GM23338 (cell line): ENCODE data around the gene HLA-DMA. TPM values are rescaled to one million over a fixed set of nuclear protein-coding genes. Genes with fewer than 3 reads are reported as not detected.

Source experiments
- ATAC-seq: fragments of 200-7000 bp; cut with Tn5 transposase; 3 replicates; pipeline ENCODE4 v1.9.1; 2020
- DNase-seq: peaks from one replicate; pipeline ENCODE4 v3.0.0-alpha.2; 2015; ENCODE audit warnings: low spot score
- H2AFZ ChIP-seq: fragments of 200-600 bp; sonication (generic); 2 replicates; pipeline ENCODE4 v1.8.0; 2016; ENCODE audit warnings: antibody characterized with exemption, mild to moderate bottlenecking, moderate library complexity
- H3F3A ChIP-seq: fragments of 200-600 bp; sonication (generic); replicated peaks from 2 replicates; pipeline ENCODE4 v1.8.0; 2017; ENCODE audit warnings: antibody characterized with exemption, mixed run types, low read depth
- H3K27ac ChIP-seq: fragments of 200-600 bp; sonication (generic); 2 replicates; pipeline ENCODE4 v1.6.1; 2016; ENCODE audit warnings: low read depth
- H3K27me3 ChIP-seq: fragments of 200-600 bp; sonication (generic); 2 replicates; pipeline ENCODE4 v1.8.0; 2016; ENCODE audit warnings: mild to moderate bottlenecking, mixed run types, moderate library complexity; ENCODE audit not compliant: insufficient read depth
- H3K36me3 ChIP-seq: fragments of 200-600 bp; sonication (generic); 2 replicates; pipeline ENCODE4 v1.8.0; 2016; ENCODE audit warnings: mild to moderate bottlenecking; ENCODE audit not compliant: insufficient read depth
- H3K4me1 ChIP-seq: fragments of 200-600 bp; sonication (generic); 2 replicates; pipeline ENCODE4 v1.8.0; 2016; ENCODE audit warnings: mild to moderate bottlenecking, moderate library complexity; ENCODE audit not compliant: insufficient read depth
- H3K4me2 ChIP-seq: fragments of 200-600 bp; sonication (generic); 2 replicates; pipeline ENCODE4 v1.7.1; 2017; ENCODE audit warnings: mixed run types
- H3K4me3 ChIP-seq: fragments of 200-600 bp; sonication (generic); 2 replicates; pipeline ENCODE4 v1.6.1; 2016; ENCODE audit warnings: mixed run types
- H3K79me2 ChIP-seq: fragments of 200-600 bp; sonication (generic); replicated peaks from 2 replicates; pipeline ENCODE4 v1.8.0; 2017; ENCODE audit warnings: mild to moderate bottlenecking; ENCODE audit not compliant: insufficient read depth
- H3K9me2 ChIP-seq: fragments of 200-600 bp; sonication (generic); 2 replicates; pipeline ENCODE4 v1.8.0; 2017; ENCODE audit not compliant: insufficient read depth
- H4K20me1 ChIP-seq: fragments of 200-600 bp; sonication (generic); replicated peaks from 2 replicates; pipeline ENCODE4 v1.8.0; 2017; ENCODE audit warnings: mild to moderate bottlenecking; ENCODE audit not compliant: insufficient read depth
- H3K27ac Mint-ChIP-seq: 2 replicates; pipeline ENCODE4 v1.8.0; 2020; ENCODE audit warnings: inconsistent platforms, mild to moderate bottlenecking, moderate library complexity, mixed read lengths
- H3K27me3 Mint-ChIP-seq: 3 replicates; pipeline ENCODE4 v1.8.0; 2022; ENCODE audit warnings: low read depth, mild to moderate bottlenecking, moderate library complexity, mixed read lengths, inconsistent platforms; ENCODE audit not compliant: insufficient read depth, poor library complexity
- H3K36me3 Mint-ChIP-seq: 3 replicates; pipeline ENCODE4 v1.8.0; 2021; ENCODE audit warnings: low read depth, mild to moderate bottlenecking, inconsistent platforms, moderate library complexity, mixed read lengths
- H3K4me1 Mint-ChIP-seq: 3 replicates; pipeline ENCODE4 v1.8.0; 2020; ENCODE audit warnings: mild to moderate bottlenecking, inconsistent platforms, mixed read lengths
- H3K4me3 Mint-ChIP-seq: 3 replicates; pipeline ENCODE4 v1.8.0; 2021; ENCODE audit warnings: moderate library complexity, mild to moderate bottlenecking, inconsistent platforms, mixed read lengths
- H3K9me3 Mint-ChIP-seq: 3 replicates; pipeline ENCODE4 v1.8.0; 2020; ENCODE audit warnings: moderate library complexity, mild to moderate bottlenecking, inconsistent platforms, mixed read lengths
- CREB1 ChIP-seq: fragments of 250-450 bp; sonication (Bioruptor Pico); IDR thresholded peaks from 2 replicates; pipeline ENCODE4 v1.5.0; 2020; ENCODE audit warnings: low read depth, mild to moderate bottlenecking, moderate library complexity
- CTCF ChIP-seq, 2 experiments: fragments of 200-600 bp in 1 of 2; sonication (generic) in 1 of 2; conservative IDR thresholded peaks; 2 replicates each; pipeline versions ENCODE4 v1.5.1 to v1.6.1; 2016 to 2017; ENCODE audit warnings: antibody characterized with exemption in 2 of 2, low read depth in 2 of 2, mild to moderate bottlenecking in 2 of 2, moderate library complexity in 1 of 2
- EZH2 ChIP-seq: fragments of 200-600 bp; sonication (generic); IDR thresholded peaks from one replicate; pipeline ENCODE4 v1.8.0; 2017; ENCODE audit warnings: antibody characterized with exemption, mild to moderate bottlenecking, low read depth; ENCODE audit not compliant: unreplicated experiment
- EZH2phosphoT487 ChIP-seq: fragments of 200-600 bp; sonication (generic); IDR thresholded peaks from one replicate; pipeline ENCODE4 v1.8.1; 2018; ENCODE audit warnings: antibody characterized with exemption; ENCODE audit not compliant: unreplicated experiment
- NANOG ChIP-seq: IDR thresholded peaks from 2 replicates; pipeline ENCODE4 v1.6.1; 2016; ENCODE audit warnings: antibody characterized with exemption, borderline replicate concordance
- POLR2AphosphoS5 ChIP-seq: IDR thresholded peaks from 2 replicates; pipeline ENCODE4 v1.6.1; 2016; ENCODE audit warnings: antibody characterized with exemption, low read depth
- STAT1 ChIP-seq: IDR thresholded peaks from one replicate; pipeline ENCODE4 v1.6.1; 2016; ENCODE audit warnings: antibody characterized with exemption; ENCODE audit not compliant: unreplicated experiment
- ZNF114 ChIP-seq: fragments of 250-450 bp; sonication (Bioruptor Pico); IDR thresholded peaks from 2 replicates; pipeline ENCODE4 v1.5.0; 2020; ENCODE audit warnings: mild to moderate bottlenecking, moderate library complexity
- ZNF331 ChIP-seq: fragments of 250-450 bp; sonication (Bioruptor Pico); IDR thresholded peaks from 2 replicates; pipeline ENCODE4 v1.5.0; 2020; ENCODE audit warnings: low read depth, mild to moderate bottlenecking, moderate library complexity
- ZNF462 ChIP-seq: fragments of 250-450 bp; sonication (Bioruptor Pico); IDR thresholded peaks from 2 replicates; pipeline ENCODE4 v1.5.0; 2020; ENCODE audit warnings: mild to moderate bottlenecking, moderate library complexity
- polyA plus RNA-seq: library from polyadenylated mRNA; unstranded; fragments of >200 nt; fragmentation: Nextera tagmentation; extraction: Ambion mirVana; gene quantifications from 2 replicates; pipeline ENCODE4 v1.2.1, GENCODE V29; 2016
- total RNA-seq: library from RNA; depleted of rRNA; stranded (reverse); fragments of >200 nt; shearing (Covaris generic); gene quantifications from 2 replicates; pipeline ENCODE4 v1.2.3, GENCODE V29; 2014

Gene HLA-DMA
- total and polyA plus RNA-seq, 2 experiments from 2014 or later: 5.2 to 6.2 TPM

GRCh38 chr6:32954986-32955802 lies 2.3 kb upstream of the HLA-DMA start:
- Histone ChIP-seq H3K79me2 (no peaks in the 10 kb centered on the region), H3K36me3 (no peaks in the 10 kb centered on the region), H3F3A (no peaks in the 10 kb centered on the region; the same call in 1 of the 2 replicates), H4K20me1 (no peaks in the 10 kb centered on the region), H3K9me2 (no peaks in the 10 kb centered on the region), H3K4me3 (no peak overlapping the region), H3K27ac (no peak overlapping the region), H3K4me2 (no peak overlapping the region), H3K27me3 (no peaks in the 10 kb centered on the region), H2AFZ (no peak overlapping the region), H3K4me1 (peaks cover 8% of the 10 kb centered on the region; the same call in 1 of the 2 replicates)
- Mint-ChIP-seq H3K9me3 (no peaks in the 10 kb centered on the region), H3K4me3 (no peak overlapping the region; the same call in 2 of the 3 replicates), H3K36me3 (no peaks in the 10 kb centered on the region), H3K27me3 (no peaks in the 10 kb centered on the region), H3K4me1 (peaks cover 28% of the 10 kb centered on the region), H3K27ac (no peak overlapping the region)
- no peak for TF ChIP-seq EZH2
- TF ChIP-seq CTCF (conservative IDR thresholded peaks at IDR 0.05; ENCODE audit: low read depth in 2 of 2): peak; percentile 76 to 83
- ATAC-seq (peak; percentile 68), DNase-seq (peak; percentile 88)

- Mint-ChIP-seq H3K4me3 (no peak overlapping the region), H3K36me3 (no peaks in the 10 kb centered on the region), H3K4me1 (peaks cover 28% of the 10 kb centered on the region), H3K9me3 (no peaks in the 10 kb centered on the region), H3K27me3 (no peaks in the 10 kb centered on the region), H3K27ac (no peak overlapping the region)
- Histone ChIP-seq H4K20me1 (no peaks in the 10 kb centered on the region), H3K36me3 (no peaks in the 10 kb centered on the region), H3K9me2 (no peaks in the 10 kb centered on the region), H3K4me2 (no peak overlapping the region), H2AFZ (no peak overlapping the region), H3K4me3 (no peak overlapping the region), H3F3A (no peaks in the 10 kb centered on the region; the same call in 1 of the 2 replicates), H3K27ac (no peak overlapping the region), H3K79me2 (no peaks in the 10 kb centered on the region), H3K27me3 (no peaks in the 10 kb centered on the region), H3K4me1 (peaks cover 8% of the 10 kb centered on the region; the same call in 1 of the 2 replicates)
- no peak for ATAC-seq
- DNase-seq: no peak
- no peak for TF ChIP-seq EZH2
- TF ChIP-seq POLR2AphosphoS5: no peak
- TF ChIP-seq STAT1: no peak
- TF ChIP-seq CREB1 (CRISPR knock-in tag): no peak
- no peak for TF ChIP-seq EZH2phosphoT487
- no peak for TF ChIP-seq ZNF462 (CRISPR knock-in tag)
- no peak for TF ChIP-seq ZNF331
- TF ChIP-seq CTCF (conservative IDR thresholded peaks at IDR 0.05; ENCODE audit: low read depth in 2 of 2): no peak
- TF ChIP-seq NANOG: no peak
- TF ChIP-seq ZNF114 (CRISPR knock-in tag): no peak
These were observed 1.4 kb upstream of the HLA-DMA start for GRCh38 chr6:32954267-32954666.
